Astrocyte of the cerebellum (primary cell): ENCODE data around the gene ZNF143.
A peak's percentile ranks its signal among the peaks of the same experiment; 100 is the strongest.
"Not testable (repeated sequence)": the region's sequence is repeated elsewhere in the genome, so short reads cannot be mapped to it uniquely, and the experiment has no call there.

Source experiments
- DNase-seq: peaks from one replicate; pipeline ENCODE4 v3.0.0-alpha.2; 2011; ENCODE audit warnings: low read depth
- H3K4me3 ChIP-seq: 2 replicates; pipeline ENCODE4 v1.5.1; 2011; ENCODE audit warnings: mild to moderate bottlenecking, low read depth, low read length, moderate library complexity
- in situ Hi-C: cut with HindIII; loops from 2 replicates; pipeline ENCODE4 v1.10.0; 2017; ENCODE audit warnings: low sequenced_read_pairs
- TF ChIP-seq, protein P1 (sequence below): IDR thresholded peaks from 2 replicates; pipeline ENCODE4 v1.5.1; 2012; ENCODE audit warnings: low read length, low read depth, moderate library complexity, mild to moderate bottlenecking; ENCODE audit errors: missing control alignments

ZNF143 gene

DNA sequence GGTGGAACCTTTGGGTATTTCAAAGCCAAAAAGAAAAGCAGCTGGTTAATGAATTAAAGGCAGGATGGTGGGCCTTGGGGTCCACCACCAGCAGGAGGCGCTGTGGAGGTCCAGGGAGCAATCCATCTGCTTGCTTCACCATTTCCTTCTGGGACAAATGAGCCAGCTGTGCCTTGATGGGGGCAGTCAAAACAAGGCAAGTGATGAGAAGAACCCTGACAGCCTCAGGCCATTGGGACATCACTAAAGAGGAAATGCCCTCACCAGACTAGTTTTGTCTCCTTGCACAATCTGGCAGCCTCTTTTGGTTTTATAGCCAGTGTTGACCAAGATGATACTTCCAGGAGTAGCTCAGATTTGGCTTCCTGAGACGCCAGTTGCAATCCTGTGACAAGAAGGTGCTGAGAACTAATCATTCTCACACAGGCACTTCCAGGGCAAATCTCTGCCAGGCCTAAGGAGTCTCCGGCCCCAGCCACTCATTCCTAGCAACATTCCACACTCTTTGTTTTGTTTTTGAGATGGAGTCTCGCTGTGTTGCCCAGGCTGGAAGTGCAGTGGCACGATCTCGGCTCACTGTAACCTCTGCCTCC, 74.5 kb downstream of the ZNF143 start:
- TF ChIP-seq, protein P1, sequence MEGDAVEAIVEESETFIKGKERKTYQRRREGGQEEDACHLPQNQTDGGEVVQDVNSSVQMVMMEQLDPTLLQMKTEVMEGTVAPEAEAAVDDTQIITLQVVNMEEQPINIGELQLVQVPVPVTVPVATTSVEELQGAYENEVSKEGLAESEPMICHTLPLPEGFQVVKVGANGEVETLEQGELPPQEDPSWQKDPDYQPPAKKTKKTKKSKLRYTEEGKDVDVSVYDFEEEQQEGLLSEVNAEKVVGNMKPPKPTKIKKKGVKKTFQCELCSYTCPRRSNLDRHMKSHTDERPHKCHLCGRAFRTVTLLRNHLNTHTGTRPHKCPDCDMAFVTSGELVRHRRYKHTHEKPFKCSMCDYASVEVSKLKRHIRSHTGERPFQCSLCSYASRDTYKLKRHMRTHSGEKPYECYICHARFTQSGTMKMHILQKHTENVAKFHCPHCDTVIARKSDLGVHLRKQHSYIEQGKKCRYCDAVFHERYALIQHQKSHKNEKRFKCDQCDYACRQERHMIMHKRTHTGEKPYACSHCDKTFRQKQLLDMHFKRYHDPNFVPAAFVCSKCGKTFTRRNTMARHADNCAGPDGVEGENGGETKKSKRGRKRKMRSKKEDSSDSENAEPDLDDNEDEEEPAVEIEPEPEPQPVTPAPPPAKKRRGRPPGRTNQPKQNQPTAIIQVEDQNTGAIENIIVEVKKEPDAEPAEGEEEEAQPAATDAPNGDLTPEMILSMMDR, result peak; percentile 69
- H3K4me3 ChIP-seq, result no peak overlapping the region
- no peak for DNase-seq
- in situ Hi-C loops, result no loop called here

- TF ChIP-seq, protein P1, result no peak
- no peak for DNase-seq
- H3K4me3 ChIP-seq, result no peak overlapping the region
- in situ Hi-C loops, result no loop called here
Measured at GRCh38 chr11:9538548-9538947, 77.7 kb downstream of the ZNF143 start.

GRCh38 chr11:9549216-9549615, 88.4 kb downstream of the ZNF143 start:
- in situ Hi-C loops, DNase-seq, H3K4me3 ChIP-seq: not testable (repeated sequence)

GRCh38 chr11:9550191-9550628, 89.4 kb downstream of the ZNF143 start:
- in situ Hi-C loops, result no loop called here
- DNase-seq, result no peak
- no peak overlapping the region for H3K4me3 ChIP-seq
- TF ChIP-seq, protein P1, result no peak

- TF ChIP-seq, protein P1, result no peak
- no peak for DNase-seq
- H3K4me3 ChIP-seq, result no peak overlapping the region
- in situ Hi-C loops, result no loop called here
Measured at GRCh38 chr11:9561279-9561982, 100.6 kb downstream of the ZNF143 start.

DNA sequence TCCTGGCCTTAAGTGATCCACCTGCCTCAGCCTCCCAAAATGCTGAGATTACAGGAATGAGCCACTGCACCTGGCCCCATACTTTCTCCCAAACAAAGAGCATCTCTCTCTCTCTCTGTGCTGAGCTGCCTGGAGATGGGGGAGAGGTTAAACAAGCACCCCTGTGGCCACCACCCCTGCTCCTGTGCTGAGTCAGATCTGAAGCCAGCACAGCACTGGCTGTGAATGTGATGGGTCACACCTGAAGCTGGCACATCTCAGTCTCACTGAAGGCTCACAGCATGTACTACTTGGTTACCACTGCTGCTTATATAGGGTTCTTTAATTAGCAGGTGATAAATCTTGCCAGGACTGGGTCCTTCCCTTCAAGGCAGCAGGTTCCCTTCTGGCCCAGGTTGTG, 101.9 kb downstream of the ZNF143 start:
- DNase-seq, result no peak
- H3K4me3 ChIP-seq, result no peak overlapping the region
- TF ChIP-seq, protein P1, result no peak
- in situ Hi-C loops, result no loop called here

GRCh38 chr11:9563196-9563730, 102.5 kb downstream of the ZNF143 start:
- no peak for DNase-seq
- TF ChIP-seq, protein P1, result no peak
- no peak overlapping the region for H3K4me3 ChIP-seq
- in situ Hi-C loops, result no loop called here
